Hepatocyte (in vitro differentiated cells): Measurements from ENCODE around the gene VAMP8. TPM values are rescaled to one million over a fixed set of nuclear protein-coding genes. Genes with fewer than 3 reads are reported as not detected.

Experiments used
- DNase-seq: peaks from one replicate; pipeline ENCODE4 v3.0.0-alpha.2; 2016; ENCODE audit warnings: low spot score
- H2AFZ ChIP-seq: fragments of 200-600 bp; sonication (generic); 2 replicates; pipeline ENCODE4 v1.6.0; 2016; ENCODE audit warnings: antibody characterized with exemption, mild to moderate bottlenecking
- H3K27ac ChIP-seq: fragments of 200-600 bp; sonication (generic); 2 replicates; pipeline ENCODE4 v1.5.1; 2016; ENCODE audit warnings: mild to moderate bottlenecking
- H3K27me3 ChIP-seq: fragments of 200-600 bp; sonication (generic); 2 replicates; pipeline ENCODE4 v1.6.1; 2016
- H3K36me3 ChIP-seq: fragments of 200-600 bp; sonication (generic); replicated peaks from 2 replicates; pipeline ENCODE4 v1.5.1; 2016; ENCODE audit warnings: low read depth; ENCODE audit not compliant: insufficient read depth
- H3K4me1 ChIP-seq: fragments of 200-600 bp; sonication (generic); 2 replicates; pipeline ENCODE4 v1.5.1; 2016; ENCODE audit warnings: mild to moderate bottlenecking, moderate library complexity; ENCODE audit not compliant: insufficient read depth
- H3K4me2 ChIP-seq: fragments of 200-600 bp; sonication (generic); 2 replicates; pipeline ENCODE4 v1.6.0; 2016
- H3K4me3 ChIP-seq: fragments of 200-600 bp; sonication (generic); 2 replicates; pipeline ENCODE4 v1.5.1; 2016; ENCODE audit warnings: mild to moderate bottlenecking
- H3K79me2 ChIP-seq: fragments of 200-600 bp; sonication (generic); 2 replicates; pipeline ENCODE4 v1.6.0; 2017; ENCODE audit warnings: mild to moderate bottlenecking
- H3K9me2 ChIP-seq: fragments of 200-600 bp; sonication (generic); replicated peaks from 2 replicates; pipeline ENCODE4 v1.6.0; 2017; ENCODE audit warnings: mild to moderate bottlenecking; ENCODE audit not compliant: insufficient read depth
- H3K9me3 ChIP-seq: fragments of 200-600 bp; sonication (generic); 2 replicates; pipeline ENCODE4 v1.5.1; 2016; ENCODE audit warnings: low read depth, mild to moderate bottlenecking
- H4K20me1 ChIP-seq: fragments of 200-600 bp; sonication (generic); 2 replicates; pipeline ENCODE4 v1.6.0; 2016; ENCODE audit warnings: mild to moderate bottlenecking; ENCODE audit not compliant: insufficient read depth, poor library complexity, severe bottlenecking
- CTCF ChIP-seq: fragments of 200-600 bp; sonication (generic); IDR thresholded peaks from 2 replicates; pipeline ENCODE4 v1.5.1; 2016; ENCODE audit warnings: antibody characterized with exemption, mild to moderate bottlenecking; ENCODE audit not compliant: poor library complexity
- EZH2 ChIP-seq: fragments of 200-600 bp; sonication (generic); IDR thresholded peaks from 2 replicates; pipeline ENCODE4 v1.6.1; 2016; ENCODE audit warnings: antibody characterized with exemption, mild to moderate bottlenecking, borderline replicate concordance
- EZH2phosphoT487 ChIP-seq: fragments of 200-600 bp; sonication (generic); IDR thresholded peaks from one replicate; pipeline ENCODE4 v1.6.1; 2018; ENCODE audit warnings: antibody characterized with exemption, mild to moderate bottlenecking, low read depth, moderate library complexity; ENCODE audit not compliant: unreplicated experiment, severe bottlenecking
- WGBS: methylation state at CpG from one replicate; pipeline ENCODE4 v1.1.6; 2016; ENCODE audit warnings: low lambda C conversion rate; ENCODE audit errors: missing lambda C conversion rate; 5-methylcytosine and 5-hydroxymethylcytosine counted together
- polyA plus RNA-seq: library from polyadenylated mRNA; unstranded; fragments of >200 nt; fragmentation: Nextera tagmentation; extraction: Ambion mirVana; gene quantifications from 2 replicates; pipeline ENCODE4 v1.2.1, GENCODE V29; 2016
- total RNA-seq: library from RNA; depleted of rRNA; stranded (reverse); fragments of >200 nt; gene quantifications from 2 replicates; pipeline ENCODE4 v1.2.3, GENCODE V29; 2014

The VAMP8 gene
- total and polyA plus RNA-seq, 2 experiments from 2014 or later: 50.7 to 213 TPM

DNA sequence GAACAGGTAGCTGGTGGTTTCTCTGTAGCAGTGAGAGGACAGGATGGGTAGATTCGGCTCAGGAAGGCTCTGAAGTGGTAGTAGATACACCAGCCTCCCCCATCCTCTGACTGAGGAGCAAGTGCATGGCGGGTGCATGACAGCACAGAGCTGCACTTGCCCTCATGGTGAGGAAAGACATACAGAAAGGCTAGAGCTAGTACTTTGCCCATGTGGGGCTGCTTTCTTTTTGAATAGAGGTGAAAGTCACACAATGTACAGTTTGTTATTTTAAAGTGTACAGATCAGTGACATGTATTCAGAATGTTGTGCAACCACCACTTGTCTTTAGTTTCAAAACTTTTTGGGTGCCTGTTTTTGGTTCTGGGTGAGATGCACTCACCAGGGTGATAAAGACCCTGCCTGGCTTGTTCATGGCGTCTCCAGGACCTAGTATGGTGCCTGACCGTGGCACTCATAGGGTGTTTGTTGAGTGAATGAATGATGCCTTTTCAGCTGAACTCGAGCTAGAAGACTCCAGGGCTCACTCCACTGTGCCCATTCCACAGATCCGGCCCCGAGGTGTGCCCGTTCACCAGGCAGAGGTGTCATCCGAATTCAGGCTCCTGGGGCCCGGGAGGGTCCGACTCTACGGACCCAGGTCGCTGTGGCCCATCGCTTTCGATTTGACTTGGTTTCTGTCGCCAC is 6.4 kb downstream of the VAMP8 start:
- Histone ChIP-seq H3K4me3 (peak overlapping the region; percentile 3), H4K20me1 (no peaks in the 10 kb centered on the region), H3K9me3 (no peaks in the 10 kb centered on the region), H3K9me2 (no peaks in the 10 kb centered on the region), H3K79me2 (peaks cover 16% of the 10 kb centered on the region), H3K27ac (peak overlapping the region; percentile 83), H3K4me1 (peaks cover 30% of the 10 kb centered on the region), H3K4me2 (peak overlapping the region; percentile 83), H3K27me3 (no peaks in the 10 kb centered on the region), H3K36me3 (no peaks in the 10 kb centered on the region), H2AFZ (peak overlapping the region; percentile 32)
- TF ChIP-seq EZH2 (no peak), EZH2phosphoT487 (no peak), CTCF (no peak)
- 55% methylated on average over 15 of the region's 16 CpGs for WGBS
- no peak for DNase-seq

- peaks cover 24% of the 10 kb centered on the region for H3K4me1 ChIP-seq
- no peaks in the 10 kb centered on the region for H3K9me2 ChIP-seq
- H3K79me2 ChIP-seq: peaks cover 10% of the 10 kb centered on the region
- H3K4me2 ChIP-seq: peak within 1 kb of the TSS; percentile 83
- peak within 1 kb of the TSS; percentile 3 for H3K4me3 ChIP-seq
- no peaks in the 10 kb centered on the region for H3K36me3 ChIP-seq
- H3K9me3 ChIP-seq: no peaks in the 10 kb centered on the region
- TF ChIP-seq EZH2phosphoT487 (no peak), EZH2 (no peak)
- no peaks in the 10 kb centered on the region for H3K27me3 ChIP-seq
- H2AFZ ChIP-seq: peak within 1 kb of the TSS; percentile 32
- 13% methylated on average over 30 of the region's 52 CpGs for WGBS
- H4K20me1 ChIP-seq: no peaks in the 10 kb centered on the region
- peak within 1 kb of the TSS; percentile 83 for H3K27ac ChIP-seq
- DNase-seq: peak; percentile 80
Observed at GRCh38 chr2:85584354-85584856, 7.0 kb downstream of the VAMP8 start, which contains the start of gene VAMP5. VAMP5 (plus strand) TSS chr2:85584431; CDS start chr2:85584491, 60 bp downstream.

GRCh38 chr2:85584857-85585780 is 7.7 kb downstream of the VAMP8 start:
- Histone ChIP-seq H3K4me2 (peak overlapping the region; percentile 83), H3K36me3 (no peaks in the 10 kb centered on the region), H3K27ac (peak overlapping the region; percentile 83), H3K9me3 (no peaks in the 10 kb centered on the region), H3K4me3 (peak overlapping the region; percentile 3), H3K79me2 (peaks cover 3% of the 10 kb centered on the region), H2AFZ (no peak overlapping the region), H3K27me3 (no peaks in the 10 kb centered on the region), H3K4me1 (peaks cover 25% of the 10 kb centered on the region), H4K20me1 (no peaks in the 10 kb centered on the region), H3K9me2 (no peaks in the 10 kb centered on the region)
- 68% methylated on average over 9 of the region's 9 CpGs for WGBS
- DNase-seq: peak; percentile 83
- TF ChIP-seq EZH2: no peak
- peak; percentile 50 for TF ChIP-seq EZH2phosphoT487
- no peak for TF ChIP-seq CTCF
